ENCODE results near the gene UBAC1.

Gene UBAC1

GRCh38 chr9:135993765-135994500 lies 32.8 kb upstream of the UBAC1 start:
- DNase-seq (ENCODE audit: low read depth) = no peak

- no peak for DNase-seq (ENCODE audit: low read depth)
Measured at GRCh38 chr9:135993409-135993742, 32.2 kb upstream of the UBAC1 start.

- DNase-seq (ENCODE audit: low read depth) = peak; percentile 15
Measured at GRCh38 chr9:135992486-135993408, 31.6 kb upstream of the UBAC1 start.

GRCh38 chr9:135991771-135992170 lies 30.6 kb upstream of the UBAC1 start:
- no peak for DNase-seq (ENCODE audit: low read depth)

DNA sequence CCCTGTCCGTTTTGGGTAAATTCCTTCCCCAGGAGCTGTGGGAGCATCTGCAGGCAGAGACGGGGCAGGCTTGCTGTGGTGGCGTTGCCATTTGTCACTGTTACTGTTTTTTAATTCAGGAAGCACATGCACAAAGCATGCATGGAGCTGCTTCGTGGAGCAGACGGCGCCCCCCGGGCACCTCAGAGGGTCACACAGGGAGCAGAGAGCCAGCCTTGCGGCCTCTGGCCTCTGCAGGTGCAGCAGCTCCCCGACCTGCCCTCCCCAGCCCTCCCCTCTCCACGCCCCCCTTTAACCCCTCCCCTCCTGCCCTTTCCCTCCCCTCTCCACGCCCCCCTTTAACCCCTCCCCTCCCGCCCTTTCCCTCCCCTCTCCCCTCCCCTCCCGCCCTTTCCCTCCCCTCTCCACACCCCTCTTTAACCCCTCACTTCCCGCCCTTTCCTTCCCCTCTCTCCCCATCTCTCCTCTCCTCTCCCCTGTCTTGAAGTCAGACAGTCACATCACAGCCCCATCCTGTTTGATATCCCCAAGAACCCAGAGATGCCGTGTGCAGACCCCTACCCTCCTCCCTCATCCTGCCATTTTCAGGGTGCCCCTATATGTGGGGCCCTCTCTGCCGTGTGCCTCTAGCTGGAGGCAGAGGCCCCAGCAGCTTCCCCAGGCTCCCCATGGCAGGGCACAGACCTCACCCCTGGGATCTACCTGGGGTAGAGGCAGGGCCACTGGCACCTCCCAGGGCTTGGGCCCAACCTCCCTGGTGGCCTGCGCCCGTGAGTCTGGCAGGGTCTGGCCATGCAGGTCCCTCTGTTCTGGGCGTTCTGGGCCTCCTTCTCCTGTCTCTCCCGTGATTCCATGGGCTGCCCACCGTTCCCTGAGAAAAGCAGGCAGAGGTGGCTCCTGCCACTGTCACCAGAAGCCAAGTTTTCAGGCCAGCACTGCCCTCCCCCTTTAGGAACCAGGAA lies 29.6 kb upstream of the UBAC1 start:
- DNase-seq (ENCODE audit: low read depth) = no peak

GRCh38 chr9:135989722-135990467 lies 28.7 kb upstream of the UBAC1 start:
- peak; percentile 9 for DNase-seq (ENCODE audit: low read depth)

- no peak for DNase-seq (ENCODE audit: low read depth)
Measured at GRCh38 chr9:135989157-135989556, 28.0 kb upstream of the UBAC1 start.

GRCh38 chr9:135988493-135988892 lies 27.3 kb upstream of the UBAC1 start:
- DNase-seq (ENCODE audit: low read depth) = no peak

DNA sequence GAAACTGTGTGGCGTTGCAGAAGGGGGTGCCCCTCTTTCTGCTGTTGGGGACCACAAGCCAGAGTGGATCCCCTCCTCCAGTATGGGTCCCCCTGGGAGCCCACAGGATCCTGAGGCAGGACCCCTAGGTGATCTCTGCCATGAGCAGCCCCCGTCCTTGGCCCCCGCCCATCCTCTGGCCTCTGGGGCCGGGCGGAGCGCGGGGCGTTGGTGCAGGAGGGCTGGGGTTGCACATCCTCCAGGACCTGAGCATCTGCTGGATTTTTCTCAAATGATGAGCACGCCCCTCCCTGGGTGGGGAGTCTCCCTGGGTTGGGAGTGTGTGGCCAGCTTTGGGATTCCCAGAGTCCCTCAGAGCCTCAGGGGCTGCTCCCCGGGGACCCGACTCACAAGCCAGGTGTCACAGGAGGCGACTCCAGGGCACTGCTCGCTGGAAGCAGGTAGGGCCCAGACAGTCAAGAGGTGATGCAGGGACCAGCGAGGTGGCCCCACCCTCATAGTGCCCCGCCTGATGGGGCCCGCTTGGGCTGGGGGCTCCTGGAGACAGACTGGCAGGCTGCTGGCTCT lies 26.7 kb upstream of the UBAC1 start:
- no peak for DNase-seq (ENCODE audit: low read depth)

DNA sequence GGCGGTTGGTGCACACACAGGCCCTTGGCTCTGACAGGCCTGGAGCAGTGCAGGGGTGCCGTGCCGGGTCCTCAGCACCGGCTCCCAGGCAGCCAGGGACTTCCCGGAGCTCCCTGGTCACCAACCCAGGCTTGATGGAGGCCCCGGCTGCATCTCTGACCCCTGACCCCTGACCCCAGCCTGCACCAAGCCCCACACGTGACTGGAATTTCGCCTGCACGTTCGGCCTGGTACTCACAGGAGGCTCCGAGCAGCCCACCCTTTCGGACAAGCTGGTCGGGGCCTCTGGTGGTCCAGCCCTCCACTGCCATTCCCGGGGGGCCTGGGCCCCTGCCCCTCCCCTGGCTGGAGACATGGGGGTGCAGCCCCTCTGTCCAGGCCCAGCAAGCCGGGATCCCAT lies 25.4 kb upstream of the UBAC1 start:
- no peak for DNase-seq (ENCODE audit: low read depth)

DNA sequence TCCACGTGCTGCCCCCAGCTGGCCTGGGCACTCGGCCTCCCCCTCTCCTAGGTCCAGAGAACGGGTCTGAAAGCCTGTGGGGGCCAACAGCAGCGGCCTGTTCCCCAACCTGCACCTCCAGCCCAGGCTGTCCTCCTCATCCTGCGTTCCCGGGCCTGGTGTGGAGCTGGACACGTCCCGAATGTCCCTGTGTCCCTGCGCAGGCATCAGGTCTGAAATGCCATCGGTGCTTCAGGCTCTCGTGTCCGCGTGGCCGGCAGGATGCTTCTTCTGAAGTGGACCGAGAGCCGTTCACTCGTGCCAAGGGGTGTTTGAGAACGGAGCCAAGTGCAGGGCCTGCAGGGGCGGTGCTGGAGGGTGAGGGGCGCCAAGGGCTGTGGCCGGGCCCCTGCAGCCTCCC lies 24.7 kb upstream of the UBAC1 start:
- no peak for DNase-seq (ENCODE audit: low read depth)

DNA sequence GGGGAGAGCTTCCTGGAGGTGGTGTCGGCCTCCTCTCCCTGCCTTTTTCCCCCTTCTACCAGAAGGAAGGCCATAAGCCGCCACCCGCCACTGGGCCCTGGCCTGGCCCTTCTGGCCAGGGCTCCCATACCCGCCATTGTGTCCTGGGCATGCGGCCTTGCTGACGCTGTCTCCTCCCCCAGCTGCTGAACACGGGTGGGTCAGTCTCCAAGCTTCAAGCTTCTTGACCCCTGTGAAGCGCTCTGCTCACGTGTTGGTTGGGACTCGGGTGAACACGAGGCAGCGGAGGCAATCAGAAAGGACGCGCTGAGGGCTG lies 24.2 kb upstream of the UBAC1 start:
- no peak for DNase-seq (ENCODE audit: low read depth)

GRCh38 chr9:135984072-135984710 lies 23.0 kb upstream of the UBAC1 start:
- DNase-seq (ENCODE audit: low read depth) = no peak

GRCh38 chr9:135983208-135984071 lies 22.3 kb upstream of the UBAC1 start:
- DNase-seq (ENCODE audit: low read depth) = no peak

DNA sequence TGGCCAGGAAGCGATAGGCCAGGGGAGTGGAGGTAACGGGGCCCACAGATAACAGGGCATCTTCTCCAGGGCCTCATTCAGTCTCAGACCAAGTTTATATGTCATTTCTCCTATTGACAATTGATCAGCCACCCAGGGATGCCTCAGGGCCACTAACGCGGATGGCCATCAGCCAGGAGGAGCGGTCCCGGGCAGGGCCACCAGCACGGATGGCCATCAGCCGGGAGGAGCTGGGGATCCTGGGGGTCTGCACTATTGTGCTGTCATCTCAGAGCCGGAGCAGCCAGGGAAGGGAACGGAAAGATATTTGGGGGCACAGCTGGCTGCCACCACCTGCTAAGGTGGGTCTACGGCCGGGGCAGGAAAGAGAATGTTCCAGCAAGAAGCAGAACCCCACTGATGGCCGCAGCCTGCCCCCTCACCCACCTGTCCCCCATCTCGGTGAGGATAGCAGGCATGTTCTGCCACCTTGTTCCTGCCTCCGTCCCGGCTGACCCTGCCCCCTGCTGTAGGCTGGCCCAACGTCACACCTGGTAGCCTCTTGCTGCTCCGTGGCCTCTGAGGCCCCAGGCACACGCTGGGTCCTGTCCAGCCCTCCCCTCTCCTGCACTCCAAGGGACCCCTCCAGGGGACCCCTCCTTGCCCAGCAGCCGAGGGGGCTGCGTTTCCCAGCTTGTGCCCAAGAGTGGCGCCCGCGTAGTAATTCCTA lies 21.5 kb upstream of the UBAC1 start:
- DNase-seq (ENCODE audit: low read depth) = no peak

DNA sequence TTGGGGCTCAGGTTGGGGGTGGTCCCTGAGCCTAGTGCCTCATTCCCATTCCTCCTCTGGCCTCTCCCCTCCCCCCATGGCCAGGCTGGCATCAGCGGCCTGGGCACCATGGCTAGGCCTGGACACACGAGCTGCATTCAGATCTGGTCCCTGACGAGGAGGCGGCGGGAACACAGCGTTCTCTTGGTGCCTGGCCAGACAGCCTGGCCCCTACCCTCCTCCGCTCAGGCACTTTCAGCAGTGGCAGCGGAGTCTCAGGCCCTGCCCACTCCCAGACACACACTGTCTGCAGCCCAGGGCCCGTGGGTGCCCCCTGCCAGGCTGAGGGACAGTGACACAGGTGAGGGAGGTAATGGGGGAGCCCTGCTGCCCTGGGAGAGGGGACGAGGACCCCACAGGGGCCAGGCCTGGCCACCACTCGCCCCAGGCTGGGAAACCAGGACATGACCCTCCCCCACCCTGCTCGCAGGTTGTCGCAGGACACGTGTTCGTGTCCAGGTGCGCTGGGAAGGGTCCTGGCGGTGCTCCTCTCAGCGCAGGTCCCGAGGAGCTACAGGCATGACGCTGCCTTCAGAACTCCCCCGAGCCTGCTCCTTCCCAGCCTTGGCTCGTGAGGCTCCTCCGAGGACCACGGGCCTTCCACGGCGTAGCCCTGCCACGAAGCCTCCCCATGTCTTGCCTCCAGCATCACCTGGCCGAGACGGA lies 19.9 kb upstream of the UBAC1 start:
- DNase-seq (ENCODE audit: low read depth) = no peak

DNA sequence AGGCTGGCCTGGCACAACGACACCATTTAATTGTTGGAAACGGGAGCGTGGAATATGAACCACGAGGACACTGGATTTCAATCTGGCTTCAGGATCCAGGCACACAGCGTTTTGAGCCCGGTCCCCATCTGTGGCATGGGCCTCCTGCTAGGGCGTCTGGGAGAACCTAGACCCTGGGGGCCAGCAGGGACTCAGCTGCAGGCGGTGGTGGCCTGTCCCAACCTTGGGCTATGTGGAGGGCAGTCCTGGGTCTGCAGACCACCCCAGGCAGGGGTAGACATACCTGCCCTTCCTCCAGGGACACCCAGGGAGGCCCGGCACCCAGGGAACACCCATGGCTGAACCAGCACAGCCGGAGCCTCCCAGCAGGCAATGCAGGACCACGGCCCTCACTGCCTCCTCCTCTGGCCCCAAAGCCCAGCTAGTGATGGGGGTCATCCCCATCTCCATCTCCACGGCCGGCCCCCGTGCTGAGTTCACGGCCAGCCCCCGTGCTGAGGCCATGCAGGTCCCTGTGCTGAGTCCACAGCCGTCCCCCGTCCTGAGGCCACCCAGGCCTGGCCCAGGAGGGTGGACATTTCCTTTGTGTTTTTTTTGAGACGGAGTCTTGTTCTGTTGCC lies 18.5 kb upstream of the UBAC1 start:
- no peak for DNase-seq (ENCODE audit: low read depth)
